Stimulated activated memory B cell treated with anti-CD40 and anti-IgM and Interleukin-4, amounts not matched to agents 10 μg/mL and 1 μg/mL and 100 μg/mL, for 72 hours (primary cell): ENCODE measurements around the gene SNORC.
"Not testable (repeated sequence)": the region's sequence is repeated elsewhere in the genome, so short reads cannot be mapped to it uniquely, and the experiment has no call there.

Source experiments
- ATAC-seq: fragments of 150-1000 bp; cut with Tn5 transposase; 2 replicates; pipeline ENCODE4 v1.10.0; 2021
- H3K27ac Mint-ChIP-seq: one replicate; pipeline ENCODE4 v1.8.0; 2022; ENCODE audit warnings: mild to moderate bottlenecking, mixed read lengths
- H3K27me3 Mint-ChIP-seq: one replicate; pipeline ENCODE4 v1.8.0; 2022; ENCODE audit warnings: mixed read lengths
- H3K36me3 Mint-ChIP-seq: one replicate; pipeline ENCODE4 v1.8.0; 2022; ENCODE audit warnings: mixed read lengths
- H3K4me1 Mint-ChIP-seq: one replicate; pipeline ENCODE4 v1.8.0; 2022; ENCODE audit warnings: mixed read lengths
- H3K4me3 Mint-ChIP-seq: one replicate; pipeline ENCODE4 v1.8.0; 2022; ENCODE audit warnings: mild to moderate bottlenecking, moderate library complexity, mixed read lengths
- H3K9me3 Mint-ChIP-seq: one replicate; pipeline ENCODE4 v1.8.0; 2022; ENCODE audit warnings: mixed read lengths

SNORC gene

GRCh38 chr2:232870018-232870765, at the start of gene SNORC:
Gene SNORC (plus strand): TSS chr2:232870264. CDS start chr2:232870342, 78 bp downstream.
- Mint-ChIP-seq H3K4me1 (peaks cover 11% of the 10 kb centered on the region), H3K36me3 (peaks cover 8% of the 10 kb centered on the region)
- no peak for ATAC-seq

GRCh38 chr2:232829988-232830387, 40.1 kb upstream of the SNORC start:
- ATAC-seq: no peak
- H3K9me3 Mint-ChIP-seq: no peaks in the 10 kb centered on the region
- H3K4me1 Mint-ChIP-seq: no peaks in the 10 kb centered on the region
- peaks cover 79% of the 10 kb centered on the region for H3K36me3 Mint-ChIP-seq
- H3K4me3 Mint-ChIP-seq: no peak overlapping the region
- no peaks in the 10 kb centered on the region for H3K27me3 Mint-ChIP-seq
- no peak overlapping the region for H3K27ac Mint-ChIP-seq

More at GRCh38 chr2:232870018-232870765, at the start of gene SNORC:
- no peak within 1 kb of the TSS for H3K4me3 Mint-ChIP-seq
- H3K27ac Mint-ChIP-seq: no peak within 1 kb of the TSS
- peaks cover 10% of the 10 kb centered on the region for H3K27me3 Mint-ChIP-seq
- H3K9me3 Mint-ChIP-seq: no peaks in the 10 kb centered on the region

- peaks cover 75% of the 10 kb centered on the region for H3K36me3 Mint-ChIP-seq
- no peak overlapping the region for H3K27ac Mint-ChIP-seq
- no peaks in the 10 kb centered on the region for H3K27me3 Mint-ChIP-seq
- no peak for ATAC-seq
- H3K4me1 Mint-ChIP-seq: no peaks in the 10 kb centered on the region
- no peak overlapping the region for H3K4me3 Mint-ChIP-seq
- H3K9me3 Mint-ChIP-seq: no peaks in the 10 kb centered on the region
Observed at GRCh38 chr2:232831496-232831895, 38.6 kb upstream of the SNORC start.

DNA sequence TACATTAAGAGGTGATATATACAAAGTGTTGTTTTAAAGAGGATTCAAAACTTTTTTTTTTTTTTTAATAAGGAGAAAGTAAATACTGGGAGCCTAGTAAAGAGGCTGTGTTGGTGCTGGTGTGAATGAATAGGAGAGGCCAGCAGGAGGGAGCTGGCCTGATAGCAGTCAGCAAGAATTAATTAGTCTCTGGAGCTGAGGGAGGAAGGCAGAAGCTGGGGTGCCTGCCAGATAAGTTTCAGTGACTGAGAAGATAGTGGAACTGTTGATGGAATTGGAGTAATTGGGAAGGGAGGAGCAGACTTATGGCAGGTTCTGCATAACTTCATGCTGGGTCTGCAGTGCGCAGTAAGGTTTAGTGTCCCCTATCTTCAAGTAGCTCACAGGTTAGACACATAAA, 36.2 kb upstream of the SNORC start:
- no peaks in the 10 kb centered on the region for H3K27me3 Mint-ChIP-seq
- peak overlapping the region; percentile 21 for H3K27ac Mint-ChIP-seq
- no peaks in the 10 kb centered on the region for H3K9me3 Mint-ChIP-seq
- H3K4me1 Mint-ChIP-seq: peaks cover 22% of the 10 kb centered on the region
- H3K4me3 Mint-ChIP-seq: no peak overlapping the region
- ATAC-seq: no peak
- H3K36me3 Mint-ChIP-seq: peaks cover 73% of the 10 kb centered on the region

DNA sequence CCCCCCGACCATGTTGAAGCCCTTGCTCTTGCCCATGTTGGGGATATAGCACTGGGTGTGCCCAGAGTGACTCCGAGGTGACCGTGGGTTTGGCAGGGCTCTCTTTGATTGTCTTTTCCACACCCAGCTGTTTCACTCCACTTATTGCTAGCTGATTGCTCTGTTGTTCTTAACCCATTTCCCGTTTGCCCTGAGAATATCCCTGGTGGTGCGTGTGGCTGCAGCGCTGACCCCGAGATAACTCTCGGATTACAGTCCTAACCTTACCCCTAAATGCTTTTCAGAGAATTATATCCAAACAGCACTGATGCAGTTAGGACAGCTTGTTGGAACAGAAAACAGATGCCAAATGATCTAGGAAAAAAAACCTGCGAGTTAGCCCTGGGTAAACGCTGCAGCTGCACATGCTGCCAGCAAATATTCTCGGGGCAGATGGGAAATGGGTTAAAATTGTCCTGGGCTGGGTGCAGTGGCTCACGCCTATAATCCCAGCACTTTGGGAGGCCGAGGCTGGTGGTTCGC, 34.3 kb upstream of the SNORC start:
- Mint-ChIP-seq H3K27ac (no peak overlapping the region), H3K27me3 (no peaks in the 10 kb centered on the region), H3K36me3 (peaks cover 72% of the 10 kb centered on the region), H3K4me1 (peaks cover 34% of the 10 kb centered on the region), H3K4me3 (no peak overlapping the region), H3K9me3 (no peaks in the 10 kb centered on the region)
- no peak for ATAC-seq

- peaks cover 68% of the 10 kb centered on the region for H3K36me3 Mint-ChIP-seq
- H3K27ac Mint-ChIP-seq: peak overlapping the region; percentile 59
- peaks cover 34% of the 10 kb centered on the region for H3K4me1 Mint-ChIP-seq
- no peak for ATAC-seq
- no peaks in the 10 kb centered on the region for H3K9me3 Mint-ChIP-seq
- H3K4me3 Mint-ChIP-seq: no peak overlapping the region
- H3K27me3 Mint-ChIP-seq: no peaks in the 10 kb centered on the region
Observed at GRCh38 chr2:232836934-232837333, 33.1 kb upstream of the SNORC start.

DNA sequence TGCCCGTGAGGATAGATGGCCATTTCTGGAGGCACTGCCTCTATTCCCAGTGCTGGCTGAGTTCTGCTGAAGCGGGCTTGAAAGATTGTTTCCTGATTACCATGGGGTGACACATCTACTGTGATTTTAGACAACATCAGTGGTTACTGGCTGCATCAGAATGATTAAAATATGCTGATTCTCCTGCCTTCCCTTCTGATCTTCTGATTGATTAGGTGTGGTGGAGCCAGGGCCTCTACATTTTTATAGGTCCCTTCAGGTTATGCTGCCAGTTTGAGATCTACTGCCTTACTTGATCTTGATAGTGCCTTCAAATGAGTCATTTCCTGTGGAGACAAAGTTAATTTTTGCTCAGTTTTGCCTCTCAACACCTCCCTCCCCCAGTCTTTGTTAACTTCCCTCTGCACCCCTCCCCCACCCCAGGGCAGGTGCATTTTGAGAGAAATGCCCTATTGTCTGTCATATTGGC, 31.6 kb upstream of the SNORC start:
- no peaks in the 10 kb centered on the region for H3K9me3 Mint-ChIP-seq
- peak; percentile 79 for ATAC-seq
- H3K27ac Mint-ChIP-seq: peak overlapping the region; percentile 59
- H3K4me1 Mint-ChIP-seq: peaks cover 40% of the 10 kb centered on the region
- H3K36me3 Mint-ChIP-seq: peaks cover 69% of the 10 kb centered on the region
- H3K27me3 Mint-ChIP-seq: no peaks in the 10 kb centered on the region
- H3K4me3 Mint-ChIP-seq: peak overlapping the region; percentile 40

DNA sequence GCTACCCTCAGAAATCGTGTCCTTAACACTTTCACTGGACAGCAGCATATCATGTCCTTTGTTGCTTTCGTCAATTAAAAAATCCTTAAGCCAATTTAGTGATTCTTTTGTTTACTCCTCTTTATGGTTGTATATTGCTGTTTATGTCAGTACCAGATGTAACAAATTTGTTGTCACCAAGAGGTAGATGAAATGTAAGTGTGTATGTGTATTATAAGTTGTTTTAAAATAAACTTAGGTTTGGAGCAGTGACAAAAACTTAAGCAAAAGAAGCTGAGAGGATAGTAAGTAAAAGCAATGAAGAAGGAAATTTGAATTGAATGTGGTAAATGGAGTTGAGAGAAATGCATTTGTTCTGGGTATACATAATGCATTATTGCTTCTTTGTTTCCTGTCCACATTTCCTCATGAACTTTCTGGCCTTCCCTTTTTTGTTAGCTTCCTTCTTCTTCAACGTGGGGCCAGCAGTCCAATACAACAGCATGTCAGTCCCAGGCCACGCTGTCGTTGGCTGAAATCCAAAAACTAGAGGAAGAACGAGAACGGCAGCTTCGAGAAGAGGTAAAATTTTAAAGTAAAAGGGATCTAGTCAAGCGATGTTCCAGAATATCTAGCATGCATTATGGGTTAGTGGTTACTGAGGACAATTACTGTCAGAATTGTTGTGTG, 30.5 kb upstream of the SNORC start:
- Mint-ChIP-seq H3K36me3 (peaks cover 70% of the 10 kb centered on the region), H3K4me3 (no peak overlapping the region), H3K9me3 (no peaks in the 10 kb centered on the region), H3K27ac (peak overlapping the region; percentile 59), H3K4me1 (peaks cover 40% of the 10 kb centered on the region), H3K27me3 (no peaks in the 10 kb centered on the region)
- no peak for ATAC-seq

DNA sequence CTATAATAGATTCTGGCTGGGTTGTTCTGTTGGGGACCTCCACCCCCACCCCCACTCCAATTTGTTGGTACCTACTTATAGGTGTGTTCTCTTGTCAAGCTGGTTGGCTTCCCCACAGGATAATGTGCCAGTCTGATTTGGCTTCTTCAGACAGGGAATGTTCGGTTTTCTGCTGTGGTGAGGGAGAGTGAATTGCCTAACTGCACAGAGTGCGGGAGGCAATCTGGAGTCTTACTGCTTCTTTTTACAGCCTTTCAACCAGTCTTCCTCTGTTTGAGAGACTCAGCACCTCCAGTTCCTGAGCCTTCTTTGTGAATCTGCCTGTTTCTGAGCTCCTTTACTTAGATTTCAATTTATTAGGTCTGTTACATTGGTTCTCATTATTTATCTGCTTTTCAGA, 27.4 kb upstream of the SNORC start:
- H3K27ac Mint-ChIP-seq: peak overlapping the region; percentile 72
- H3K36me3 Mint-ChIP-seq: peaks cover 69% of the 10 kb centered on the region
- no peaks in the 10 kb centered on the region for H3K27me3 Mint-ChIP-seq

GRCh38 chr2:232843834-232844233, 26.2 kb upstream of the SNORC start:
- H3K4me1 Mint-ChIP-seq: peaks cover 19% of the 10 kb centered on the region
- H3K27me3 Mint-ChIP-seq: no peaks in the 10 kb centered on the region
- H3K27ac Mint-ChIP-seq: no peak overlapping the region
- no peaks in the 10 kb centered on the region for H3K9me3 Mint-ChIP-seq
- ATAC-seq: no peak
- H3K36me3 Mint-ChIP-seq: peaks cover 79% of the 10 kb centered on the region
- H3K4me3 Mint-ChIP-seq: no peak overlapping the region

More for the DNA sequence above, 27.4 kb upstream of the SNORC start:
- no peak for ATAC-seq
- H3K4me1 Mint-ChIP-seq: peaks cover 30% of the 10 kb centered on the region
- H3K4me3 Mint-ChIP-seq: no peak overlapping the region
- H3K9me3 Mint-ChIP-seq: no peaks in the 10 kb centered on the region

- H3K4me1 Mint-ChIP-seq: peaks cover 7% of the 10 kb centered on the region
- H3K4me3 Mint-ChIP-seq: no peak overlapping the region
- H3K27me3 Mint-ChIP-seq: no peaks in the 10 kb centered on the region
- no peaks in the 10 kb centered on the region for H3K9me3 Mint-ChIP-seq
- ATAC-seq: no peak
- peaks cover 73% of the 10 kb centered on the region for H3K36me3 Mint-ChIP-seq
- H3K27ac Mint-ChIP-seq: peak overlapping the region; percentile 60
Observed at GRCh38 chr2:232846055-232846454, 24.0 kb upstream of the SNORC start.

DNA sequence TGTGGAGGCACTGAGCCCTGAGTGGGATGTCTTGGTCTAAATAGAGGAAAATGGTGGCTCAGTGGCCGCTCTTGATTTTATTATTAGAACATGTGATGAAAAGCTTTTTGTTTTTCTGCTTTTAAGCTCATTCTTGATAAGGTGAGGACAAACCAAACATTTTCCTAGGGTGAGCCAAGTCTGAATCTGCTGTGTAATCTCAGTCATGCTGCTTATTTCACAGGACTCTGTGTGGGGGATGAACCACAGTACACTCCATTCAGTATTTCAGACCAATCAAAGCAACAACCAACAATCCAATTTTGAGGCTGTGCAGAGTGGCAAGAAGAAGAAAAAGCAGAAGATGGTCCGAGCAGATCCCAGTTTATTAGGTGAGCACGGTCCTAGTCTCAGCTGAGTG, 20.0 kb upstream of the SNORC start:
- no peaks in the 10 kb centered on the region for H3K27me3 Mint-ChIP-seq
- ATAC-seq: no peak
- no peak overlapping the region for H3K4me3 Mint-ChIP-seq
- no peaks in the 10 kb centered on the region for H3K9me3 Mint-ChIP-seq
- H3K27ac Mint-ChIP-seq: no peak overlapping the region
- no peaks in the 10 kb centered on the region for H3K4me1 Mint-ChIP-seq
- peaks cover 52% of the 10 kb centered on the region for H3K36me3 Mint-ChIP-seq

GRCh38 chr2:232852081-232852480, 18.0 kb upstream of the SNORC start:
- H3K4me3 Mint-ChIP-seq, H3K9me3 Mint-ChIP-seq, H3K27me3 Mint-ChIP-seq, H3K27ac Mint-ChIP-seq, H3K4me1 Mint-ChIP-seq, ATAC-seq: not testable (repeated sequence)
- H3K36me3 Mint-ChIP-seq: peaks cover 53% of the 10 kb centered on the region

- Mint-ChIP-seq H3K36me3 (peaks cover 55% of the 10 kb centered on the region), H3K4me3 (no peak overlapping the region), H3K4me1 (no peaks in the 10 kb centered on the region), H3K9me3 (no peaks in the 10 kb centered on the region), H3K27ac (no peak overlapping the region), H3K27me3 (no peaks in the 10 kb centered on the region)
- no peak for ATAC-seq
Observed at GRCh38 chr2:232852676-232853075, 17.4 kb upstream of the SNORC start.

DNA sequence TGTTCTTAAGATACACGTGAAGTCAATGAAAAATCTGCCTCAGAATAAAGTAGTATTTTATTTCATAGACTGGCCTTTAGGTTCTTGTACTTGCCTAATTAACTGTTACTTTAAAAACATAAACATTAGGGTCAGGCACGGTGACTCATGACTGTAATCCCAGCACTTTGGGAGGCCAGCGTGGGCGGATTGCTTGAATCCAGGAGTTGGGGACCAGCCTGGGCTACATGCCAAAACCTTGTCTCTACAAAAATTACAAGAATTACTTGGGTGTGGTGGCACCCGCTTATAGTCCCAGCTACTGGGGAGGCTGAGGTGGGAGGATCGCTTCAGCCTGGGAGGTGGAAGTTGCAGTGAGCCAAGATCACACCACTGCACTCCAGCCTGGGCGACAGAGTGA, 16.0 kb upstream of the SNORC start:
- H3K9me3 Mint-ChIP-seq: no peaks in the 10 kb centered on the region
- no peak overlapping the region for H3K4me3 Mint-ChIP-seq
- H3K36me3 Mint-ChIP-seq: peaks cover 50% of the 10 kb centered on the region
- H3K27ac Mint-ChIP-seq: no peak overlapping the region
- no peaks in the 10 kb centered on the region for H3K4me1 Mint-ChIP-seq
- no peaks in the 10 kb centered on the region for H3K27me3 Mint-ChIP-seq
- ATAC-seq: no peak

GRCh38 chr2:232857158-232857563, 12.9 kb upstream of the SNORC start:
- ATAC-seq: no peak
- no peak overlapping the region for H3K4me3 Mint-ChIP-seq
- H3K36me3 Mint-ChIP-seq: peaks cover 44% of the 10 kb centered on the region
- no peaks in the 10 kb centered on the region for H3K27me3 Mint-ChIP-seq
- no peak overlapping the region for H3K27ac Mint-ChIP-seq
- no peaks in the 10 kb centered on the region for H3K9me3 Mint-ChIP-seq
- H3K4me1 Mint-ChIP-seq: no peaks in the 10 kb centered on the region
